HepG2 (cell line): ENCODE measurements around the gene RGS7. TPM values are rescaled to one million over a fixed set of nuclear protein-coding genes. Genes with fewer than 3 reads are reported as not detected.

Experiments
- ATAC-seq: fragments of 200-7000 bp; cut with Tn5 transposase; 3 replicates; pipeline ENCODE4 v1.9.1; 2020; ENCODE audit warnings: mild to moderate bottlenecking, moderate library complexity
- BruUV-seq: library from RNA; stranded (reverse); fragments of 400-500 nt; replicated peaks from 2 replicates; lab custom pipeline; 2021; lab: Mats Ljungman, UMichigan
- CTCF ChIA-PET: fragments of 300-600 bp; formaldehyde crosslinking; extraction: SDS; loops from one replicate; lab custom pipeline; 2021; ENCODE audit warnings: low total read pairs, inconsistent platforms, low intra/inter-chr PET ratio; lab: Yijun Ruan, JAX
- POLR2A ChIA-PET: fragments of 350-600 bp; sonication (Branson Sonifier 250); formaldehyde crosslinking; loops from one replicate; lab custom pipeline; 2020; ENCODE audit warnings: antibody characterized with exemption, inconsistent platforms; lab: Yijun Ruan, JAX
- DNase-seq: peaks from one replicate; pipeline ENCODE4 v3.0.0-alpha.2; 2015; ENCODE audit warnings: low spot score
- FAIRE-seq: peaks from 3 replicates; lab custom pipeline; 2011; peaks lifted over from hg19 to GRCh38; lab: Jason Lieb, UNC
- H2AFZ ChIP-seq: one replicate; pipeline ENCODE4 v1.6.1; 2011; ENCODE audit warnings: low read length, inconsistent platforms
- H3K27ac ChIP-seq: fragments of 300-600 bp; 3 replicates; pipeline ENCODE4 v1.8.0; 2011; ENCODE audit warnings: mixed run types, mild to moderate bottlenecking, mixed read lengths, low read length, inconsistent platforms; ENCODE audit not compliant: insufficient read depth; ENCODE audit errors: extremely low read length
- H3K27me3 ChIP-seq, 2 experiments: fragments of 200-600 bp in 1 of 2; 2 replicates in 1 of 2; 3 replicates in 1 of 2; pipeline versions ENCODE4 v1.6.0 to v1.8.0; 2011; ENCODE audit warnings: low read length in 2 of 2, mild to moderate bottlenecking in 2 of 2, moderate library complexity in 2 of 2, inconsistent platforms in 1 of 2; ENCODE audit not compliant: insufficient read depth in 2 of 2, control insufficient read depth in 1 of 2
- H3K36me3 ChIP-seq, 2 experiments: fragments of 200-600 bp in 1 of 2; replicated peaks in 1 of 2; 2 replicates in 1 of 2; 3 replicates in 1 of 2; pipeline versions ENCODE4 v1.5.1 to v1.8.0; 2011; ENCODE audit warnings: low read length in 2 of 2, inconsistent platforms in 1 of 2; ENCODE audit not compliant: insufficient read depth in 2 of 2, control insufficient read depth in 1 of 2
- H3K4me1 ChIP-seq: 2 replicates; pipeline ENCODE4 v1.5.1; 2012; ENCODE audit warnings: low read length, inconsistent platforms; ENCODE audit not compliant: insufficient read depth
- H3K4me2 ChIP-seq: 2 replicates; pipeline ENCODE4 v1.6.0; 2011; ENCODE audit warnings: low read depth, low read length, inconsistent platforms
- H3K4me3 ChIP-seq, 3 experiments: fragments of 200-600 bp in 1 of 3; sonication (generic), shearing (Covaris generic) in 1 of 3; replicated peaks in 1 of 3; 2 replicates each; pipeline ENCODE4 v1.5.1; 2011 to 2016; ENCODE audit warnings: low read length in 3 of 3, inconsistent platforms in 2 of 3, low read depth in 2 of 3, mild to moderate bottlenecking in 2 of 3, control low read depth in 1 of 3, mixed read lengths in 1 of 3; ENCODE audit not compliant: insufficient read depth in 1 of 3
- H3K79me2 ChIP-seq: one replicate; pipeline ENCODE4 v1.6.1; 2011; ENCODE audit warnings: low read length, inconsistent platforms; ENCODE audit not compliant: insufficient read depth
- H3K9ac ChIP-seq: 2 replicates; pipeline ENCODE4 v1.6.0; 2011; ENCODE audit warnings: mild to moderate bottlenecking, low read depth, low read length, inconsistent platforms; ENCODE audit not compliant: insufficient read depth
- H3K9me3 ChIP-seq: 2 replicates; pipeline ENCODE4 v1.5.1; 2012; ENCODE audit warnings: mild to moderate bottlenecking, low read length
- H4K20me1 ChIP-seq: 2 replicates; pipeline ENCODE4 v1.6.0; 2011; ENCODE audit warnings: inconsistent platforms, mild to moderate bottlenecking, low read length, moderate library complexity; ENCODE audit not compliant: insufficient read depth
- FOXO4 ChIP-seq: sonication (generic); formaldehyde crosslinking; conservative IDR thresholded peaks from 2 replicates; pipeline ENCODE4 v1.8.1; 2023; ENCODE audit warnings: missing genetic modification reagents
- HDAC1 ChIP-seq: sonication (generic); formaldehyde crosslinking; IDR thresholded peaks from 2 replicates; pipeline ENCODE4 v1.5.1; 2020; ENCODE audit warnings: mild to moderate bottlenecking, missing genetic modification reagents
- MIER3 ChIP-seq: IDR thresholded peaks from 2 replicates; pipeline ENCODE4 v1.6.1; 2016; ENCODE audit warnings: missing compliant biosample characterization, borderline replicate concordance
- PRDM15 ChIP-seq: sonication (generic); formaldehyde crosslinking; IDR thresholded peaks from 2 replicates; pipeline ENCODE4 v1.4.0; 2020; ENCODE audit warnings: missing genetic modification reagents
- SMAD9 ChIP-seq: sonication (generic); formaldehyde crosslinking; IDR thresholded peaks from 2 replicates; pipeline ENCODE4 v1.5.1; 2020; ENCODE audit warnings: mild to moderate bottlenecking, missing genetic modification reagents
- ZBTB21 ChIP-seq: sonication (generic); formaldehyde crosslinking; IDR thresholded peaks from 2 replicates; pipeline ENCODE4 v1.4.0; 2020; ENCODE audit warnings: missing genetic modification reagents
- ZFYVE20 ChIP-seq: sonication (generic); formaldehyde crosslinking; IDR thresholded peaks from 2 replicates; pipeline ENCODE4 v1.8.0; 2023; ENCODE audit warnings: low read depth, mild to moderate bottlenecking, moderate library complexity, missing genetic modification reagents, borderline replicate concordance
- ZNF18 ChIP-seq: sonication (generic); formaldehyde crosslinking; IDR thresholded peaks from 2 replicates; pipeline ENCODE4 v1.8.0; 2022; ENCODE audit warnings: mild to moderate bottlenecking, missing genetic modification reagents; ENCODE audit not compliant: insufficient replicate concordance
- ZNF256 ChIP-seq: sonication (generic); formaldehyde crosslinking; conservative IDR thresholded peaks from 2 replicates; pipeline ENCODE4 v1.4.0; 2020; ENCODE audit warnings: missing genetic modification reagents
- ZNF282 ChIP-seq: fragments of 450-650 bp; IDR thresholded peaks from 2 replicates; pipeline ENCODE4 v1.6.1; 2018; ENCODE audit not compliant: partially characterized antibody
- ZNF512B ChIP-seq: sonication (generic); formaldehyde crosslinking; IDR thresholded peaks from 2 replicates; pipeline ENCODE4 v1.5.1; 2020; ENCODE audit warnings: missing genetic modification reagents, mild to moderate bottlenecking, borderline replicate concordance
- in situ Hi-C: cut with HindIII; loops from 2 replicates; pipeline ENCODE4 v1.10.0; 2017; ENCODE audit warnings: low pct_unique_long_range_greater_than_20kb; ENCODE audit not compliant: extremely low pct_ligation_motif_present
- intact Hi-C: fragments of 100-400 bp; cut with micrococcal nuclease; formaldehyde crosslinking; loops from one replicate; pipeline ENCODE4 v1.10.0; 2022; ENCODE audit not compliant: unreplicated experiment
- polyA plus RNA-seq, 8 experiments: library from polyadenylated mRNA; depleted of rRNA in 3 of 8; stranded (reverse) in 7 of 8; unstranded in 1 of 8; fragments of >200 nt; fragmentation: Illumina TruSeq in 4 of 8; extraction: Trizol in 4 of 8; gene quantifications; 2 replicates each; pipeline versions ENCODE4 v1.2.1 to v1.2.3, GENCODE V29; 2011 to 2016; ENCODE audit warnings: low read depth in 4 of 8, missing spikeins in 1 of 8, mixed read lengths in 1 of 8; ENCODE audit not compliant: insufficient read depth in 1 of 8
- total RNA-seq, 5 experiments: library from RNA; depleted of rRNA; stranded (reverse); fragments of >200 nt; fragmentation: Illumina TruSeq; extraction: Trizol; gene quantifications; 2 replicates each; pipeline ENCODE4 v1.2.3, GENCODE V29; 2016; ENCODE audit warnings: low read depth in 1 of 5

RGS7 gene
- total and polyA plus RNA-seq, 2 of the 13 experiments (the other 11 are each of a cell fraction or from before 2014, with no cell fraction given), result not detected

GRCh38 chr1:240792915-240793529 lies 564.0 kb downstream of the RGS7 start (continued):
- no peak for TF ChIP-seq ZNF512B (CRISPR knock-in tag)
- TF ChIP-seq, all 625 proteins: peak for 0

- ChIA-PET CTCF (no interaction called here), POLR2A (no interaction called here)
- no peak for ATAC-seq
- TF ChIP-seq PRDM15 (CRISPR knock-in tag) (no peak), SMAD9 (no peak), ZNF18 (CRISPR knock-in tag) (no peak), ZBTB21 (CRISPR knock-in tag) (no peak), ZNF282 (no peak), ZNF256 (no peak), HDAC1 (CRISPR knock-in tag) (no peak), FOXO4 (CRISPR knock-in tag) (no peak), ZFYVE20 (CRISPR knock-in tag) (no peak), MIER3 (CRISPR knock-in tag) (no peak)
These were observed 566.1 kb downstream of the RGS7 start for GRCh38 chr1:240790856-240791255.

More at GRCh38 chr1:240790856-240791255, 566.1 kb downstream of the RGS7 start:
- FAIRE-seq, result no peak
- Histone ChIP-seq H3K4me2 (no peak overlapping the region), H3K4me1 (no peaks in the 10 kb centered on the region), H3K79me2 (no peaks in the 10 kb centered on the region), H3K27me3 (no peaks in the 10 kb centered on the region), H4K20me1 (no peaks in the 10 kb centered on the region), H3K9me3 (no peaks in the 10 kb centered on the region), H3K4me3 (no peak overlapping the region), H3K9ac (no peak overlapping the region), H2AFZ (no peak overlapping the region), H3K27ac (no peak overlapping the region), H3K36me3 (no peaks in the 10 kb centered on the region)
- BruUV-seq, result no TSS peak
- in situ Hi-C loops (no loop called here), intact Hi-C loops (no loop called here)
- DNase-seq, result no peak
